Cardiac muscle cell (in vitro differentiated cells and primary cell): ENCODE data around the gene MICA. TPM values are rescaled to one million over a fixed set of nuclear protein-coding genes. Genes with fewer than 3 reads are reported as not detected.
"Not testable (repeated sequence)": the region's sequence is repeated elsewhere in the genome, so short reads cannot be mapped to it uniquely, and the experiment has no call there.

Experiments used
- DNase-seq, 2 donors: peaks; one replicate each; pipeline versions ENCODE4 v3.0.0 to v3.0.0-alpha.2; 2010 to 2017; ENCODE audit warnings: low read depth in 1 of 2, low spot score in 1 of 2
- H3K27ac ChIP-seq: fragments of 200-600 bp; sonication (generic); 2 replicates; pipeline ENCODE4 v1.5.1; 2016
- H3K27me3 ChIP-seq: fragments of 200-600 bp; sonication (generic); 2 replicates; pipeline ENCODE4 v1.6.0; 2016; ENCODE audit warnings: control low read depth
- H3K36me3 ChIP-seq: fragments of 200-600 bp; sonication (generic); 2 replicates; pipeline ENCODE4 v1.5.1; 2016; ENCODE audit warnings: control low read depth
- H3K4me1 ChIP-seq: fragments of 200-600 bp; sonication (generic); 2 replicates; pipeline ENCODE4 v1.8.1; 2017; ENCODE audit warnings: low read depth, mild to moderate bottlenecking, mixed run types
- H3K4me3 ChIP-seq: fragments of 200-600 bp; sonication (generic); 2 replicates; pipeline ENCODE4 v1.5.1; 2016; ENCODE audit warnings: mild to moderate bottlenecking
- H3K9me3 ChIP-seq: fragments of 200-600 bp; sonication (generic); 2 replicates; pipeline ENCODE4 v1.5.1; 2017; ENCODE audit warnings: low read depth, mild to moderate bottlenecking, control low read depth
- polyA plus RNA-seq: library from polyadenylated mRNA; unstranded; fragments of >200 nt; fragmentation: Nextera tagmentation; extraction: Ambion mirVana; gene quantifications from 2 replicates; pipeline ENCODE4 v1.2.1, GENCODE V29; 2016
- total RNA-seq: library from RNA; depleted of rRNA; stranded (reverse); fragments of >200 nt; gene quantifications from 2 replicates; pipeline ENCODE4 v1.2.3, GENCODE V29; 2016
- TF ChIP-seq, protein P1 (sequence below): IDR thresholded peaks from 2 replicates; pipeline ENCODE4 v1.5.1; 2012; ENCODE audit warnings: low read depth, mild to moderate bottlenecking, low read length

The MICA gene
- total and polyA plus RNA-seq, 2 experiments from 2014 or later, result 7.8 to 16.4 TPM

DNA sequence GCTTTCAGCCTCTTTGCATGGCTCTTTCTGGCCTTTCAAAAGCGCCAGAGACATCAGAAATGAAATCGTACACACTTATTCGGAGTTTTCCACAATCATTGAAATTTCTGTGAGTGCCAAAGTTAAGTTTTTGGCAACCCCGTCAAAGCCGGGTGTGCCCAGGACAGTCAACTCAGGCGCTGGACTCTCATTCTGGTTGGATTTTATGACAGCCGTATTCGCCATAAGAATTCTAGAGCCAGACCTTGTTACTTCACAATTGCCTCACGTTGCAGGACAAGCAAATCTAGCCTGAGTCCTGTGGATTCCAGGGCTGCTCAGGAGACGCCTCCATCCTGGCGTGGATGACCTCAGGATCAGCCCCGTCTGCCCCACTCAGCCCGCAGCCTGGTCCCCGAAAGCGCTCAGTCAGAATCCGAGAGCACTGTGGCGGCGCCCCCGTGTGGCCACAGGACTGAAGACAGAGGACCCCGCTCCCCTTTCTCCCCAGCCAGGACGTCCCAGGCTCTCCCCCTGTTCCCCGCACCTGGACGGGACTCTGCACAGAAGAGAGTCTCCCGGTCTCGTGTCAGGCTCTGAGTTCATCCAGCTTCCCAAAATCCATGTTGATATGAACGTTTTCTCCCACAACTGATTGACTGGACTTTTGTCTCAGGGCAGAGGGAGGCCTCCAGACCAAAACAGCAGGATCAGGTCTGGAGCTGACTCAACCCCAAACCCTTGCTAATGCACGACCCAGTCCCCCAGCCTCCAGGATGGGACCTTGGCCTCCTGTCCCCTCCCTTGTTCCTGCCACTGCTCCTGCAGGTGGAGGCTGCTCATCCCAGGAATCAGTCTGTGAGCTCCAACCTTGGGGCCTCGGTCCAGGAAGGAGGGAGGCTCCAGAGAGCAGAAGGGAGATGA, 38.2 kb downstream of the MICA start:
- TF ChIP-seq, protein P1, sequence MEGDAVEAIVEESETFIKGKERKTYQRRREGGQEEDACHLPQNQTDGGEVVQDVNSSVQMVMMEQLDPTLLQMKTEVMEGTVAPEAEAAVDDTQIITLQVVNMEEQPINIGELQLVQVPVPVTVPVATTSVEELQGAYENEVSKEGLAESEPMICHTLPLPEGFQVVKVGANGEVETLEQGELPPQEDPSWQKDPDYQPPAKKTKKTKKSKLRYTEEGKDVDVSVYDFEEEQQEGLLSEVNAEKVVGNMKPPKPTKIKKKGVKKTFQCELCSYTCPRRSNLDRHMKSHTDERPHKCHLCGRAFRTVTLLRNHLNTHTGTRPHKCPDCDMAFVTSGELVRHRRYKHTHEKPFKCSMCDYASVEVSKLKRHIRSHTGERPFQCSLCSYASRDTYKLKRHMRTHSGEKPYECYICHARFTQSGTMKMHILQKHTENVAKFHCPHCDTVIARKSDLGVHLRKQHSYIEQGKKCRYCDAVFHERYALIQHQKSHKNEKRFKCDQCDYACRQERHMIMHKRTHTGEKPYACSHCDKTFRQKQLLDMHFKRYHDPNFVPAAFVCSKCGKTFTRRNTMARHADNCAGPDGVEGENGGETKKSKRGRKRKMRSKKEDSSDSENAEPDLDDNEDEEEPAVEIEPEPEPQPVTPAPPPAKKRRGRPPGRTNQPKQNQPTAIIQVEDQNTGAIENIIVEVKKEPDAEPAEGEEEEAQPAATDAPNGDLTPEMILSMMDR, result peak; percentile 84
- Histone ChIP-seq H3K4me3 (no peak overlapping the region), H3K4me1 (no peaks in the 10 kb centered on the region), H3K9me3 (no peaks in the 10 kb centered on the region), H3K27ac (no peak overlapping the region), H3K36me3 (no peaks in the 10 kb centered on the region), H3K27me3 (peaks cover 25% of the 10 kb centered on the region)
- peak; percentile 72 to 82 for DNase-seq

DNA sequence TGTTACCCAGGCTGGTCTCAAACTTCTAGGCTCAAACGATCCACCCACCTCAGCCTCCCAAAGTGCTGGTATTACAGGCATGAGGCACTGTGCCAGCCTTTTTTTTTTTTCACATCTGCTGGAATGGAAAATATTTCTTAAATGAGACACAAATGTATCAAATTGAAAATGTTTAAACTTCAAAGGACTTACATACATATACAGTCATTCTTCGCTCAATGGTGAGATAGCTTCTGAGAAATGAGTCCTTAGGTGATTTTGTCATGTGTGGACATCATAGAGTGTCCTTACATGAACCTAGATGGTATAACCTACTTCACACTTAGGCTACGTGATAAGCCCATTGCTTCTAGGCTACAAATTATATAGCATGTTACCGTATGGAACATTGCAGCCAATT, 43.1 kb downstream of the MICA start:
- Histone ChIP-seq H3K27ac (no peak overlapping the region), H3K4me3 (no peak overlapping the region), H3K4me1 (no peaks in the 10 kb centered on the region), H3K27me3 (peaks cover 12% of the 10 kb centered on the region), H3K9me3 (no peaks in the 10 kb centered on the region), H3K36me3 (no peaks in the 10 kb centered on the region)
- TF ChIP-seq, protein P1, result no peak
- DNase-seq, result peak in 1 of 2 donors; percentile 6

GRCh38 chr6:31446999-31447789, 43.8 kb downstream of the MICA start:
- not testable (repeated sequence) for H3K4me1 ChIP-seq, H3K36me3 ChIP-seq, H3K27ac ChIP-seq, DNase-seq, H3K4me3 ChIP-seq, H3K9me3 ChIP-seq
- peaks cover 17% of the 10 kb centered on the region for H3K27me3 ChIP-seq

- Histone ChIP-seq H3K27ac (no peak overlapping the region), H3K4me1 (no peaks in the 10 kb centered on the region), H3K36me3 (no peaks in the 10 kb centered on the region), H3K9me3 (no peaks in the 10 kb centered on the region), H3K27me3 (peaks cover 18% of the 10 kb centered on the region), H3K4me3 (no peak overlapping the region)
- DNase-seq, result no peak
- TF ChIP-seq, protein P1, result no peak
These were observed 47.4 kb downstream of the MICA start for GRCh38 chr6:31450751-31451150.

- Histone ChIP-seq H3K36me3 (no peaks in the 10 kb centered on the region), H3K9me3 (no peaks in the 10 kb centered on the region), H3K4me1 (no peaks in the 10 kb centered on the region), H3K27me3 (peaks cover 28% of the 10 kb centered on the region), H3K4me3 (no peak overlapping the region), H3K27ac (no peak overlapping the region)
- TF ChIP-seq, protein P1, result no peak
- DNase-seq, result no peak
These were observed 49.5 kb downstream of the MICA start for GRCh38 chr6:31452859-31453258.

DNA sequence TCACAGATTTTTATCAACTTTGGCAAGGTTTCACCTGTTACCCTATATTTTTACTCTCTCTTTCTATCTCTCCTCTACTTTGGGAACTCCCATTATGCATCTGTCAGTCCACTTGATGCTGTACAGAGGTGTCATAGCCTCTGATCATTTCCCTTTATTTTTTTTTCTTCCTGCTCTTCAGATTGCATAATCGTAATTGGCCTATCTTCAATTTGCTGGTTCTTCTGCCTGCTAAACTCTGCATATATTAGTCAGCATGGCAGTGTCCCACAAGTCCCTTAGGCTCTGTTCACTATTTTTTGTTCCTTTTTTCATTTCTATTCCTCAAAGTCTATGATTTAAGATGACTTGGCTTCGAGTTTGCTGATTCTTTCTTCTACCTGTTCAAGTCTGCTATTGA, 49.9 kb downstream of the MICA start:
- H3K4me1 ChIP-seq, result no peaks in the 10 kb centered on the region
- no peaks in the 10 kb centered on the region for H3K9me3 ChIP-seq
- H3K27me3 ChIP-seq, result peaks cover 30% of the 10 kb centered on the region
- peak in 1 of 2 donors; percentile 26 for DNase-seq
- no peaks in the 10 kb centered on the region for H3K36me3 ChIP-seq
- TF ChIP-seq, protein P1, result no peak
- no peak overlapping the region for H3K27ac ChIP-seq
- no peak overlapping the region for H3K4me3 ChIP-seq

DNA sequence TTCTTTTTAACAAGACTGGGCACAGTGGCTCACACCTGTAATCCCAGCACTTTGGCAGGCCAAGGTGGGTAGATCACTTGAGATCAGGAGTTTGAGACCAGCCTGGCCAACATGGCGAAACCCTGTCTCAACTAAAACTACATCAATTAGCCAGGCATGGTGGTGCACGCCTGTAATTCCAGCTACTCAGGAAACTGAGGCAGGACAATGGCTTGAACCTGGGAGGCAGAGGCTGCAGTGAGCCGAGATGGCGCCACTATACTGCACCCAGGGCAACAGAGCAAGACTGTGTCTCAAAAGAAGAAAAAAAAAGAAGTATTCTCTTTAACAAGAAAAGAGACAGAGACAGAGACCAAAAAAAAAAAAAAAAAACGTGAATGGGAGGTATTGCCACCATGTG, 56.5 kb downstream of the MICA start:
- not testable (repeated sequence) for DNase-seq, H3K4me3 ChIP-seq

More for the DNA sequence above, 56.5 kb downstream of the MICA start:
- H3K27me3 ChIP-seq, result peaks cover 23% of the 10 kb centered on the region
- H3K4me1 ChIP-seq, H3K9me3 ChIP-seq, H3K27ac ChIP-seq, H3K36me3 ChIP-seq: not testable (repeated sequence)
